COLO668 (cell line): ENCODE data around the gene COX4I1.
A peak's percentile ranks its signal among the peaks of the same experiment; 100 is the strongest.

Source experiments
- DNase-seq: peaks from one replicate; lab custom pipeline; 2025; ENCODE audit not compliant: unreplicated experiment; lab: John Stamatoyannopoulos, UW

The COX4I1 gene

DNA sequence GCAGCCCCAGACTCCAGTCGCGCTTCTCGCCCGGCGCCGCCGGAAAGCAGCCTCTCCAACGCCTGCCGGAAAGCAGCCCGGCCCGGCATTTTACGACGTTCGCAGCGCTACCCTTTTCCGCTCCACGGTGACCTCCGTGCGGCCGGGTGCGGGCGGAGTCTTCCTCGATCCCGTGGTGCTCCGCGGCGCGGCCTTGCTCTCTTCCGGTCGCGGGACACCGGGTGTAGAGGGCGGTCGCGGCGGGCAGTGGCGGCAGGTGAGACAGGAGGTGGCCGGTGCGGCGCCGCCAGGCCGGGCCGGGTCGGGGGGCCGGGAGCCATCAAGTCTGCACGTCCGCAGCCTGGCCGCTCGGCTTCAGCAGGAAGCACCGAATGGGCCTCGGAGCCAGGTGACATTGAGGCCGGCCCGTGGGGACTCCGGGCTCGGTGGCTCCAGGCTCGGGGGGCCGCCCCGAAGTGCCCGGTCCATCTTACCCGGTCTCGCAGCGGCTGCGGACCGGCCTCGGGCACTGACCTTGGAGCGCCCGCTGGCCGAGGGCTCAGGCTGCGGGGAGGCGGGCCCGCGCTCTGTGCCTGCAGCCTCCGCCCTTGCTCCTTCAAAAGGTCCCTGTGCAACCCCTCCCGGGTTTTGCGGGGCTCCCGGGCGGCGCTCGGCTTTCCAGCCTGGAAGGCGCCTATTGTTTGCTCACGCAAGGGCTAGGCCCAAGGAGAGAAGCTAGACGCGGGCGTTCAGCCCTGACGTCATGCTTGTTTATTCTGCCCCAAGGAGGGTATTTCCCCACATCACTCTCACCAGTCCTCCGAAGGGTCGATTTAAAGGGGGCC, at the start of gene COX4I1, which contains the start of gene EMC8:
TSS of gene COX4I1 (plus strand) at position 199 of the 824 bp plus-strand sequence. CDS start 1,511 bp downstream, outside the sequence.
TSS of gene EMC8 (minus strand) at position 48 of the 824 bp plus-strand sequence. CDS start 249 bp downstream, outside the sequence.
- peak; percentile 97 for DNase-seq

DNA sequence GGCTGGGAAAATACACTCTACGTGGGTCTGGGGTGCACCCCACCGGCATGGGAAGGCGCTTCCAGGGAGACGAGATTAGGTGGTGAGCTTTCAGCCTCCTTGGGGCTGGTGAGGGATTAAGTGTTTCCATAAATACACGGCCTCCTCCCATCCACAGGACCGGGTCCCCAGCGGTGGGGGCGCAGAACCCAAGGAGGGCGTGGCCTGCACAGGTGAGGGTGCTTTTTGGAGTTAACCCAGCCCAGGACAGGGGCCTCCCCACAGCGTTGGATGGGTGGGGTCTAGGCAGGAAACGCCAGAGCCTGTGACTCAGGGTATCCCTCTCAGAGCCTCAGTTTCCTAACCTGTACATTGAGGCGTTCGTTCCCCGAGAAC, 49.7 kb upstream of the COX4I1 start:
- no peak for DNase-seq

DNA sequence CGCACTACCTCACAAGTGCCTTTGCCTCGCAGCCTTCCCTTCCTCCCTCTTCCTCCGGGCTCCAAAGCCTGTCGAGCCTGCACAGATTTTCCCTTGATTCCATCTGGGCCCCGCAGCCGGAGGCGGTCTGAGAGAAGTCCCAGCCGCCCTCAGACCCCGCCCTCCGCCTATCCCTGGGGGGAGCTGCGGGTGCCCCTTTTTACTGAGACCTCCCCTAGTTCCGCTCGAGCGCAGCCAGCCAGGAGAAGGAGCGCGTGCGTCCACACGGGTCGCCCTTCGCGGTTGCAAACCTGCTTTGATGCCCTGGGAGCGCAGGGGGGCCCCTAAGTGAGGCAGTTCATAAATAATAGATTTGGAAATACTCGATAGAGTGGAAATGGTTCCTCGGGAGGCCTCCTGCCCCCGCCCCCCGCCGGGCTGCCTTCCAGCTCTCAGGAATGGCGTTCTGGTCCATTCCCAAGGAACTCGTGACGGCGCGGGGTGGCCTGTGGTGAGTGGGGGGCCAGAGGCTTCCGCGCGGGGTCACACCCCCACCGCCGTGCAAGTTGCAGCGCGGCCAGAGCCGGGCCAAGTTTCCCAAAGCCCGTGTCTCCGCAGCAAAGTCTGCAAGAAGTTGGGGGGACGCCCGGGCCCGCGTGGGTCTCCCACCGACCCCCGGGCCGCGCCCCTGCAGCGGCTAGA, 49.2 kb upstream of the COX4I1 start:
- peak; percentile 19 for DNase-seq

DNA sequence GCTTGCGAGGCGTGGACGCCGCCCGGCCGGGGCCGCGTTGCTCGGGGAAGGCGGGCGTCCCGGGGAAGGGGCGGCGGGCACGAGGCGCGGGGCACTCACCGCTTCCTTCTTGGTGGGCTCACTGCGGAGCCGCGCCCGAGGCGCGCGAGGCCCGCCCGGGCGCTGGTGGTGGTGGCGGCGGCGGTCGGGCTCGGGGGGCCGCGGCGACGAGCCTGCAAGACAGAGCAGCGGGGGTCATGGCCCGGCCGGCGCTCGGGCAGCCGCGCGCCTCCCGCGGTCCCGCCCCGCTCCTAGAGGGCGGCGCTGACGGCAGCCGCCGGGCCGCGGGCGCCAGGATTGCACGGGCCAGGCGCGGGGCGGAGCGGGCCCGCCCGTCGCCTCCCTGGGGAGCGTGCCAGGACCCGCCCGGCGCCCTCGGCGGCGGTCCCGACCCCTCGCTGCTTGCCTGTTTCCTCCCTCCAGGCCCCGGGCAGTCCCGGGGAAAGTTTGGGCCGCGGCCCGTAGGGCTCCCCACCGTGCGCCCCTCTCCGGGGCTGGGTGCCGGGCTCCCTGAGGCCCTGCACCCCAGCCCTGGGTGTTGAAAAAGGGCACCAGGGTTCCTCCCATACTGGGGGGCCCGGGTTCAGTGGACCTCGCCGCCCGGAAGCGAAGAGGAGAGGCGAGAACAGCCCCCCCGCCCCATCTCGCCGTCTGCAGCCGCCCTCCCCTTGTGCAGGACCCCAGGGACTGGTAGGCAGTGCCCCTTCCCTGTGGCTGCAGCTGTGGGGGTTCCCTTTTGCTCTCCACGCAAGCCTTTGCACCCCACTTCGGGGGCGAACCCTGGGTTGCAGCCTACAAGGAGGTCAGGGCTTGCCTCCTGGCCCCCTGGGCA, 48.4 kb upstream of the COX4I1 start, which contains the start of gene C16orf74:
TSS of gene C16orf74 (minus strand) at position 270 of the 871 bp plus-strand sequence. CDS start 15,879 bp downstream, outside the sequence.
- peak; percentile 53 for DNase-seq

DNA sequence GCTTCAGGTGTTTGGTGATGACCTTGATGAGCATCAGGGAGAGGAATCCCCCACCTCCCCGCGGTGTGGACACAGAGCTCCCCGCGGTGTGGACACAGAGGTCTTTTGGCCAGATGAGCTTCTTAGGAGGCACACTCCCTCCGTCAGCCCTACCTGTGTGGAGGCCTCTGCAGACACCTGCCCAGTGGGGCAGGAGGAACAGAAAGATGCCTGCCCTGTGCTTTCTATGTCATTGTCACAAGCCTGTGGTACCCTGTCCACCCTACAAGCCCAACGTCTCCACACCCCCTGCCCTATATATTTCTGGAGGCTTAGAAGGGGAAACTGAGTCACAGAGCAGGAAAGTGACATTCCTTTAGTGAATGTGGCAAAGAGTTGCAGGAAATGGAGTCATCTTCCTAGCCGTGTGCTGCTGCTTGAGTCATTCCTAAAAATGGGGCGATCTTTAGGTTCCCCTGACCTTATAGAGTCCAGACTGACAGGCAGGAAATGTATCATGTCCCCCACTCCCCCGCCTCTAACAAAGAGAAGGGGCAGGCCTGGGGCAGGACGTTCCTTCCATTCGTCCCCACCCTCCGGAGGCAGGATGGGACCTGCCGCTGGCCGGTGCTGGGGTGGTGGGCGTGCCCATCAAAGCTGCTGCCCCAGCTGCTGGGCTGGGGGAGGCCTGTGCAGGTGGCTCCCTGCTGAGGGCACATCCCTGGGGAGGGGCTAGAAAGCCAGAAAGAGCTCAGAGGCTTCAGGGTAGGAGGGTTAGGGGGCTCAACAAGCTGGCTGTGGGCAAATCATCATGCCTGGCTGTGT, 47.6 kb upstream of the COX4I1 start:
- no peak for DNase-seq

DNA sequence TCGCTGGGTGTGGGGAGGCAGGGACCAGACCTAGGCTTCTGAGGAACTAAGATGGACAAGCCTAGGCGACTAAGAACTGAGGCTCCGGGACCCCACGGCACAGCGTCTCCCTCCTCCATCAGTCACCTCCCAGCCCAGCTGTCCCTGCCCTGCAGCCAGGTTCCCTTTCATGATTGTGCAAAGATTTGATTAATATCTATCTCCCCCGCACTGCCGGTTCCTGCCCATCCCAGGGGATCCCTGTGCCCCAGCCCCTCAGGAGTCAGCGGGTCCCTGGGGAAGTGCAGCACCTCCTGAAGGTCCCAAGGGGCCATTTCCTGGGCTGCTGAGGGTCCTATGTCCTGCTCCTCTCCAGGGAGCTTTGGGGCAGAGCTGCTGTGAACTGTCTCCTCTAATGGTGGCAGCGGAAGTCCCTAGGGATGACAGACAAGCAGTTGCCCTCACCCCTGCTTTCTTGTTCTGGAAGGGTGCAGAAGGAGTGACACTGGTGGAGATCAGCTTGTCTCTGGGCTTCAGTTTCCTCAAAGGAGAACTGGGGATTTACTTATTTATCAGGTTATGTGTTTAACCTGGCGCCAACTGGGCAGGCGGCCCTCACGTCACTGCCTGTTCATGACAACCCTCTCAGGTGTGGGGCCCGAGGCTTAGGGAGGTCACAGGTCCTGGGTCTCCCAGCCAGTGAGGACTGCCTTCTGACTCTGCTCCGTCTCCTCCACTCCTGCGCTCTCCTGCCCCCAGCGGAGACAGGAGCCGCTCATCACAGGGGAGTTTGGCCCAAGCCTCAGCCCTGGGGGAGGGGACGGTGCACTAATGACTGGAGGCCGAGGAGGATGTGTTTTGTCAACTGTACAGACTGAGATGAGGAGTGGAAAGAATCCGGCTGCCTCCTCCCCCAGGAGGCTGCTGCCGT, 46.7 kb upstream of the COX4I1 start:
- peak; percentile 18 for DNase-seq

DNA sequence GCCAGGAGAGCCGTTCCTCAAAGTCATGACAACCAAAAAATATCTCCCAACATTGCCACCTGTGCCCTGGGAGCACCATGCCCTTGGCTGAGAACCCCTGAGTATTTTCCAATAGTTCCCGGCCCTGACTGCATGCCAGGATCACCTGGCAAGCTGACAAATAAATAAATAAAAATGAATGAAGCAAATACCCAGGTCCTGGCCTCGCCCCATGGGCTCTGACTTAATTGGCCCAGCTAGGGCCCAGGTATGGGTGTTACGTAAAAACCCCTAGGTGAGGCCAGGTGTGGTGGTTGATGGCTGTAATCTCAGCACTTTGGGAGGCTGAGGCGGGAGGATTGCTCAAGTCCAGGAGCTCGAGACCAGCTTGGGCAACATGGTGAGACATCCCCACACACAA, 45.9 kb upstream of the COX4I1 start:
- no peak for DNase-seq

DNA sequence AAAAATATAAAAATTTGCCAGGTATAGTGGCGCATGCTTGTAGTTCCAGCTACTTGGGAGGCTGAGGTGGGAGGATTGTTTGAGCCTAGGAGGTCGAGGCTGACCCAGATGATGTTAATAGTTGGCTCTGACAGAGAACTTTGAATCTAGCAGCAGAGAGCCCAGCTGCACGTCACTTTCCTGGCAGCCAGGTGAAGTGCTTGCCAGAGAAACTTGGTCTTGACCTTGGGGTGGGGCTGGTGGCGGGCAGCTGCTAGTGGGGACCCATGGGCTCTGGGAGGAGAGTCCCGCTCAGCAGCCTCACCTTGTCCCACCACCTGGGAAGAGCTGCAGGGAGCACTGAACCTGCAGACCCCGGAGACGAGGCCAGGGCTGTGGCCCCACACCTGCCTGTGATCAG, 45.5 kb upstream of the COX4I1 start:
- no peak for DNase-seq

DNA sequence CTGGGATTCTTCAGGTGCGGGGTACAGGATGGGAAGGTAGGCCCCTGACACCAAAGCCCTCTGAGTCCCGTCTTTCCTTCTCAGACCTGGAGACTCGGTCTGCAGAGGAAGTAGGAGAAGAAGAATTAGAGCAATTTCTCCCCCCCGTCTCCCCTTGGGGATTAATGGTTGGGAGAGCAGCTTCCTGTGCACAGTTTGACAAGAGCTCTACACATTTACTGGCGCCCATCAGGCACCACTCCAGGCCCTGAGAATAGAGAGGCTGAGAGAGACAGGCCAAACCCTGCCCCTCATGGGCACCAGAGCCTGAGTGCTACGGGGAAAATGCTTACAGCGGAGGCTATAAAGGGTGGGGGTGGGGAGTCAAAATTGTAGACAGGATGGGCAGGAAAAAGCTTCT, 45.1 kb upstream of the COX4I1 start:
- peak; percentile 41 for DNase-seq

DNA sequence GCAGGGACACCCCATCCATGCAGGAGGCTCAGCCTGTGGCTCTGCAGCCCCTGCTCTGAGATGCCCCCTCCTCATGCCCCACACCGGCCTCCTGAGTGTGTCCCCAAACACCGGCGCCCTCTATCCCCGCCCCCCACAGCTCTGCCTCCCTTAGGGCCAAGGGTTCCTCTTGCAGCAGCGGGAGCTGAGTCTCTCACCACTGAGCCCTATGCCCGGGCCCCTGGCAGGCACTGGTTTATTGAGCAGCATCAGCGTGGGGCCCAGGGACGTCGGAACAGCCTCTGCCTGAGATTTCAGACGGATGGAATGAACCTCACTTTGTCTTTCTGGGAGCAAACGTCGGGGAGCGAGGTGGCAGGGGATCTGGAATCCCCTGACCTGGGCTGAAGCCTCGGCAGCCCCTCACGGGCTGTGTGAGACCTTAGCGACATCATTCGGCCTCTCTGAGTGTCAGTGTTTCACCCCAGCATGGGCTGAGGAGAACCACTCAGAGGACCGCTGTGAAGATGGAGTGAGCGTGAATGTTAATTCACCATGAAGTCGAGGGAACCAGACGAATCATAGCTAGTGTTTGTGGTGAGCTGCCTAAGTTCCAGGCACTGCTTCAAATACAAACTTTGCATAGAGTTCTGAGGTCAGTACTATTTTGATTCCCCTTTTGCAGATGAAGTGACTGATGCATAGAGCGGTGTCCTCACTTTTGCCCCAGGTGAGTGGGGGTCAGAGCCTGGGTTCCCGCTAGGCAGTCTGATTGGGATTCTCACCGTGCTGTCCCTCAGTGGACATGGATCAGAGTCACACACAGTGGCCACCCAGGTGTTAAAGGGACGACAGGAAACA, 43.3 kb upstream of the COX4I1 start:
- DNase-seq, result no peak

DNA sequence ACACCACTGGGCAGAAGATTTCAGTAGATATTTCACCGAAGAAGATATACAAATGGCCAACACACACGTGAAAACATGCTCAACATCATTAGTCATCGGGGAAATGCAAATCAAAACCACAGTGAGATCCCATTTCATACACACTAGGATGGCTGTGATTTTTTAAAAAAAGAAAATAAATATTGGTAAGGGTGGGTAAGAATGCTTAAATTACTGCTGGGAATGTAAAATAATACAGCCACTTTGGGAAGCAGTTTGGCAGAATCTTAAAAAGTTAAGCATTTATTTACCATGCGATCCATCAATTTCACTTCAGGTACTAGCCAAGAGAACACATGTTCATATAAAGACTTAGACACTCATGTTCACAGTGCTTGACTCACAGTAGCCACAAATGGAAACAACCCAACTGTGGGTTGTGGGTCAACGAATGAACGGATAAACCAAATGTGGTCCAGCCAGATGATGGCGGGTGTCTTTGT, 42.1 kb upstream of the COX4I1 start:
- DNase-seq, result no peak

DNA sequence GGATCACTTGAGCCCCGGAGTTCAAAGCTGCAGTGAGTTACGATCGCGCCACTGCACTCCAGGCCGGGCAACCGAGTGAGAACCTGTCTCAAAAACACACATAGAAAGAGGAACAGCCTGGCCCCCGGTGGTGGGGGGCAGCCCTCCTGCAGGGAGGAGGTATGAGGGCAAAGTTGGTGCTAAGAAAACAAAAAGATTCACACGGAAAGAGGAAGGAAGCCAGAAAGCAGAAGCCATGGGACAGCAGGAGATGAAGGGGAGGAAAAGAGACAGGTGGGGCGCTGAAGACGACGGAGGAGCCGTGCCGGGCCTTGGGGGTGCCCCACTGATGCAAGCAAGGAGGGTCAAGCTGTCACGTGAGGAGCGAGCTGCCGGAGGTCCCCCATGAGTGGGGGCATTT, 40.4 kb upstream of the COX4I1 start:
- no peak for DNase-seq

DNA sequence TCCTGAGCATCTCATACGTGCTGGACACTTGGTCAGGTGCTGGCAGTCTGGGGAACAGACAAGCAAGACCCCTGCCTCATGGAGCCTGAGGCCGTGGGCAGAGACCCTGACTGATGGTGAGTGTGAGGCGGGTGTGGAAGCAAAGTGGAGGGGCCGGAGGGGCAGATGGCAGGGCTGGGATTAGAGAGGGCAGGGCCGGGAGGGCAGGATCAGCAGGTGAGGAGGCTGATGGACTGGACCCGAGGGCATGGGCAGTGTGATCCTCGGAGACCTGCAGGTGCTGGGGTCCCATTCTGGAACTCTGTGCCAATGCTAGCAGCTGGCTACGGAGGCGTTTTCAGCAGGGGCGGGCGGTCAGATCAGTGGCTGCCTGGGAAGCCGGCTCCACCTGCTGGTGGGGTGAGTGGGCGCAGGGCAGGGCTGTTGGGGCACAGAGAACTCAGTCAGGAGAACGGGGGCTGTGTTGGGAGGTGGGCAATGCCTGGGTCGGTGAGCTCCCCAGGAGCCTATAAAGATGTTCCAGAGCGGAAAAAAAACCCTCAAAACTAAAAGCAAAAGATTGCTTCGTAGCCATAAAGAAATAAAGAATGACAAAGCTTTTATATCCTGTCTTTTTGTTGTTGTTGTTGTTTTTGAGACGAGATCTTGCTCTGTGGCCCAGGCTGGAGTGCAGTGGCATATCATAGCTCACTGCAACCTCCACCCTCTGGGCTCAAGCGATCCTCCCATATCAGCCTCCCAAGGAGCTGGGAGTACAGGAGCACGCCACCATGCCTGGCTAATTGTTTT, 39.7 kb upstream of the COX4I1 start:
- DNase-seq, result peak; percentile 53

DNA sequence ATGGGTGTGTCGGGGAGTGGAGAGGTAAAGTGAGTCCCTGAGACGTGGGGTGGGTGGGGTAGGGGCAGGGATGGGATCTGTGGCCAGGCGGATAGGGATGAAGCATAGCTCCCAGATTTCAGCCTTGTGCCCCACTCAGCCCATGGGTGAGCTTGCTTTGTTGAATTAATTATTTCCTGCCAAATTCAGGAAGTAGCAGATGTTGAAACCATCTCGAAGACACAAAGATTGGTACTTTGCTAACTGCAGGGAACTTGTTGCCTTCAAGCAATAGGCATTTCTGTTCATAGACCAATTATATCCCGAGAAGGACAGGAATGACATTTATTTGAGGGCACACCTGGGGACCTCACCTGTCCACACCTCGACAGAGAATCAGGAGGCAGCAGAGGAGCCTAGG, 37.6 kb upstream of the COX4I1 start:
- no peak for DNase-seq

DNA sequence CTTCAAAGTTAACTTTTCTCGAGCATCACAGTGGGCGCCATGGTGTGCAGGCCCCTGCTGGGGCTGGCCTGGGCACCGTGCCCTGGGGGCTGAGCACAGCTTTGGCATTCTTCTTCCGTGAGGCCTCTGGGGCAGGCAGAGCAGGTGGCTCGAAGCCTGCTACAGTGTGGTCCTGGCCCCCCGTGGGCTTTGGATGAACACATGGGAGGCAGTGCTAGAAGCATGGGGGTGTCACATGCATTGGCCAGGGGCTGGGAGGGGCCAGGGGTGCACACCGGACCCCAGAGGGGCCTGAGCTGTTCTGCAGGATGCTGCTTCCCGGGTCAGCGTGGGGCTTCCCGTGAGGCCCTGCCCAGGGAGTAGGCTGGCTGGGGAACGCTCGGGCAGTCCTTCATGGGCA, 36.5 kb upstream of the COX4I1 start:
- DNase-seq, result no peak

DNA sequence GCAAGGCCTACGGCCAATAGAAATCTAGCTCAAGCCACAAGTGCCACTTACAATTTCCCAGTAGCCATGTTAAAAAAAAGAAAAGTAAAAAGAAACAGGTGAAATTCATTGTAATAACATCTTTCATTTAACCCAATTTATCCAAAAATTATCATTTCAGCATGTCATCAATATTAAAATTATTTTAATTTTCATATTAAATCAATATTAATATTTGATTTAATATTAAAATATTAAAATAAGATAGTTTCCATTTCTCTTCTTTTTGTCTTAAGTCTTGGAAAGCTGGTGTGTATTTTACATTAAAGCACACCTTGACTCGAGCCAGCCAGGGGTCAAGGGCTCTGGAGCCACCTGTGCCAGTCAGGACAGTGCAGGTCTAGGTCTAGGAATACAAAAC, 35.9 kb upstream of the COX4I1 start:
- no peak for DNase-seq

DNA sequence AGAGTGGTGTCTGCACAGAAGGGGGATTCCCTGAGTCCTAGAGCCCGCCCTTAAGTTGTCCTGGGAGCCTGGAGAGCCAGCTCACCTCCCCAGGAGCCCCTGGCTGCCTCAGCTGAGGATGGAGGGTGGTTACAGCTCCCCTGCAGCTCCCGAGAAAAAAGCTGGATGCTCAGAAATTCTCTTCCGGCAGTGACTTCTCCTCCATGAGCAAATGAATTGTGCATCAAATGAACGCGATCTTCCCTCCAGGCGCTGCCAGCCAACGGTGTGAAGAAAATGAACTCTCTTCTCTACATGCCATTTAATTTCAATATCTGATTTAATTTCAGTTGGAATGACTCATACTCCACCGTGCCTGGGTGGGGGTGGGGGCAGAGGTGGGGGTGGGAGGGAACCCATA, 34.3 kb upstream of the COX4I1 start:
- no peak for DNase-seq

DNA sequence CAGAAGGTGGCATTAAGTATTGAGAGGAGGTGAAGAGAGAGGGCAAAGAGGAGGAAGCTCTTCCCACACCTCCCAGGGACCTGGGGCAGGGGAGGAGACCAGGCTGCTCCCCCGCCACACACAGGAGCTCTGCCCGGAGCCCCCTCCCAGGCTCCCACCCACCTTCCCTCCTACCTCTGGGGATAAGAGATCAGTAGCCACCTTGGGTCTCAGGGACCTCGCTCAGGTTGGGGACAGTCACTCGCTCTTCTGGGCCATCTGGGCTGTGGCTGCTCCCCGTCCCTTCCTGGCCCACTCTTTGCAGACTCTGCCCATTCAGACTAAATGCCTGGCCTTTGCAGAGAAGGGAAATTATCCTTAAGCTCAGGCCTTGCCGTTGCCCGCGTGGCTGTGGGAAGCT, 33.7 kb upstream of the COX4I1 start:
- DNase-seq, result no peak
